Raji (cell line): ENCODE data around the gene MAPKAPK5.
A peak's percentile ranks its signal among the peaks of the same experiment; 100 is the strongest.

ENCODE experiments used
- POLR2A ChIP-seq: IDR thresholded peaks from 2 replicates; pipeline ENCODE4 v1.6.1; 2011; ENCODE audit warnings: low read depth, low read length, control low read depth; ENCODE audit not compliant: insufficient read depth

The MAPKAPK5 gene, protein sequence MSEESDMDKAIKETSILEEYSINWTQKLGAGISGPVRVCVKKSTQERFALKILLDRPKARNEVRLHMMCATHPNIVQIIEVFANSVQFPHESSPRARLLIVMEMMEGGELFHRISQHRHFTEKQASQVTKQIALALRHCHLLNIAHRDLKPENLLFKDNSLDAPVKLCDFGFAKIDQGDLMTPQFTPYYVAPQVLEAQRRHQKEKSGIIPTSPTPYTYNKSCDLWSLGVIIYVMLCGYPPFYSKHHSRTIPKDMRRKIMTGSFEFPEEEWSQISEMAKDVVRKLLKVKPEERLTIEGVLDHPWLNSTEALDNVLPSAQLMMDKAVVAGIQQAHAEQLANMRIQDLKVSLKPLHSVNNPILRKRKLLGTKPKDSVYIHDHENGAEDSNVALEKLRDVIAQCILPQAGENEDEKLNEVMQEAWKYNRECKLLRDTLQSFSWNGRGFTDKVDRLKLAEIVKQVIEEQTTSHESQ

DNA sequence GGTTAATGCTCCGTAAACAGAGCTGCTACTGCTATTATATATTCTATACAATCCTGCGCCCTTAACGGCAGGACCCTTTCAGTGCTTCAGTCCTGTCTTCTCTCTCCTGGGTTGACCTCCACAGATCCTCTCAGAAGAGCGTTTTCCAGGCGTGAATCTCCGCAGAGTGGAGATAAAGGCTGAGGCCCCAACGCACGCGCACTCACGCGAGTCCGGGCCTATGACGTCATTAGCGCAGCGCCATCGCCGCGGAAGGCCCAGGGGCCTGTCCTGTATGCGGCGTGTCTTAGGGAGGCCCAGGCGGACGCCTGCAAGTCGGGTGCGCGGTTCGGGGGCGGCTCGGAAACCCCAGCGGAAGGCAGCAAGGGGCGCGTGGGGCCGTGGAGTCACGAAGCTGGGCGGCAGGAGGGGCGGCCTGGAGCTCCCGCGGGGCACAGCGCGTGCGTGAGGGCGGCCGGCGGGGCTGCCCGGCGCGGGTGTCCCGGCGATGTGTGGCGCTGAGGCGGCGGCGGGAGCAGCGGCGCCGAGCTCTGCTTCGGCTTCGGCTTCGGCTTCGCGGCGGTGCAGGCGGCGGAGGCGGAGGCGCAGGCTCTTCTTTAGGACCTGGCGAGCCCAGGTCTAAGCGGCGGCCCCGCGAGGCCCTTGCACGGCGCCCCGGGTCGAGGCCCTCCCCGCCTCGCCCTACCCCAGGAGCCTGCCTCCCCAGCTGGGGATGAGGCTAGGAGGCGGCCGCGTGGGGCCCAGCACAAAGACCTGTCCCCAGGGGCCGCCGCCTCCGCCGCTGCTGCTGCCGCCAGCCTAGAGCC, at the start of gene MAPKAPK5:
Gene MAPKAPK5, plus strand, starts transcription at position 479 of the 806 bp plus-strand sequence. CDS start 506 bp downstream, outside the sequence.
- TF ChIP-seq POLR2A: peak; percentile 90

DNA sequence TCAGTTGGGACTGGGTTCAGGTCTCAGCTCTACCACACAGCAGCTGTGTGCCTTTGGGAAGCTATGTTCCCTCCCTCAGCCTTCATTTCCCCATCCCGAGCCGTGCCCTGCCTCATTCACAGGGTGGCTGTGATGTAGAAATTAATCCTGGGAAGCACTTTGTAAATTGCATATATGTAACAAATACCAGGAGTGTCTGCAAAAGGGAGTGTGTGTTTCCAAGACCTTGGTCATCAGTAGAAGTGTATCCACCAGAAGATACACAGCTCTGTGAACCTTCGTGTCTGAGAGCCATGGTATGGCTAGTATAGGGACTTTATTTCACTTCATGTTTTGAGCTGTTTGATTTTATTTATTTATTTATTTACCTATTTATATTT, 49.2 kb upstream of the MAPKAPK5 start:
- no peak for TF ChIP-seq POLR2A

DNA sequence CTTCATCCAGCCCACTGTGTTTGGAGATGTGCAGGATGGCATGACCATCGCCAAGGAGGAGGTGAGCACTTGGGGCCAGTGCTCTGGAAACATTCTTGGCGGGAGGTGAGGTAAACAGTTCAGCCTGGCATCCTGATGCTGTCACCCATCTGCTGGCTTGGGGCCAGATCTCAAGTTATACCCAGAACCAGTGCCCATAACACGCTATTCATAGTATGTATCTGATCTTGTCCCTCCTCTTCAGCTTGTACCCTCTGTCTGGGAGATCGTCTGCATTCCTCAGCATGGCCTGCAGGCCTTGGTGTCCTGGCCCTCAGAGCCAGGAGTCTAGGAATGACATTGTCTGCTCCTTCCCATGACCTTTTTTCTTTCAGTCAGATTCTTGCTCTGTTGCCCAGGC, 43.8 kb upstream of the MAPKAPK5 start:
- no peak for TF ChIP-seq POLR2A

DNA sequence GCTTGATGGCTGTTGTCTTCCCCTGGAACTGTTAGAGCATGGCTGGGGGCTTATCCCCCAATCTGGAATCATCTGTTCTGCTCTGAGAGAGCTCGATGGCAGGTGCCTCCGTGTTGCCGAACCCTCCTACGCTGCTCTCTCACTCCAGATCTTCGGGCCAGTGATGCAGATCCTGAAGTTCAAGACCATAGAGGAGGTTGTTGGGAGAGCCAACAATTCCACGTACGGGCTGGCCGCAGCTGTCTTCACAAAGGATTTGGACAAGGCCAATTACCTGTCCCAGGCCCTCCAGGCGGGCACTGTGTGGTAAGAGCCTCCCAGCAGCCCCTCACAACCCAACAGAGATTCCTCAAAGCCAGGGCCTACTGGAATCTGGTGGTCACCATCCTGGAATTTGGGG, 42.3 kb upstream of the MAPKAPK5 start:
- TF ChIP-seq POLR2A: no peak

DNA sequence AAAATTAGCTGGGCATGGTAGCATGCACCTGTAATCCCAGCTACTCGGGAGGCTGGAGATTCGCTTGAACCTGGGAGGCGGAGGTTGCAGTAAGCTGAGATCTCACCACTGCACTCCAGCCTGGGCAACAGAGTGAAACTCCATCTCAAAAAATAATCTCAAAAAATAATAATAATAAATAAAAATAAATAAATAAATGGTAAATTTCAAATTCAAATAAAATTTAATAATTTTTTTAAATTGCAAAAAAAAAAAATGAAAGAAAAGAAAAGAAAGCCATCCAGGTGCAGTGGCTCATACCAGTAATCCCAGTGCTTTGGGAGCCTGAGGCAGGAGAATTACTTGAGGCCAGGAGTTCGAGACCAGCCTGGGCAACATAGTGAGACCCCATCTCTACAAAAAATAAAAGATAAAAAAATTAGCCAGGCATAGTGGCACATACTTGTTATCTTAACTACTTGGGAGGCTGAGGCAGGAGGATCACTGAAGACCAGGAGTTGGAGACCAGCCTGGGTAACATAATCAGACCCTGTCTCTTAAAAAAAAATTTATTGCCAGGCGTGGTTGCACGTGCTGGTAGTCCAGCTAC, 38.9 kb upstream of the MAPKAPK5 start:
- no peak for TF ChIP-seq POLR2A

DNA sequence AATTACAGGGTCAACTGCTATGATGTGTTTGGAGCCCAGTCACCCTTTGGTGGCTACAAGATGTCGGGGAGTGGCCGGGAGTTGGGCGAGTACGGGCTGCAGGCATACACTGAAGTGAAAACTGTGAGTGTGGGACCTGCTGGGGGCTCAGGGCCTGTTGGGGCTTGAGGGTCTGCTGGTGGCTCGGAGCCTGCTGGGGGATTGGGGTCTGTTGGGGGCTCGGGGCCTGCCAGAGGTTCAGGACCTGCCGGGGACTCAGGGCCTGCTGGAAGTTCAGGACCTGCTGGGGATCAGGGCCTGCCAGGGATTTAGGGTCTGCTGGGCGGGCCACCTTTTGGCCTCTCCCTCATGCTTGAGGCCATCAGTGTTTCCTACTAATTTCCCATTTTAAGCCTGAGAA, 38.2 kb upstream of the MAPKAPK5 start:
- TF ChIP-seq POLR2A: no peak

DNA sequence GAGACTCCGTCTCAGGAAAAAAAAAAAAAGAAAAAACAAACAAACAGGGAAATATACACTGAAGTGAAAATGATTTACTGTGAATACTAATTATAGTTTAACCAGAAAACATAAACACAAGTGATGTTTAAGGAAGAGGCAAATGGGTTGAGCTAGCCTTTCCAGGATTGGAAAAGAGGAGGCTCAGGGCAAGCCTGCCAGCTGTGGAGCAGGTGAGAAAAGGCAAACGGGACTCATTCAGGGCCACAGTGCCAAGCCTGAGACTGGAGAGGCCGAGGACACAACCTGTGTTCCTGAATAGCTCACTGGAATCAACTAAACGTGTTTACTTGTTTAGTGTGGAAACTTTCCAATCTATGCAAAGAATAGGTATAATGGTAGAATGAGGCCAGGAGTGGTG, 35.7 kb upstream of the MAPKAPK5 start:
- TF ChIP-seq POLR2A: no peak

DNA sequence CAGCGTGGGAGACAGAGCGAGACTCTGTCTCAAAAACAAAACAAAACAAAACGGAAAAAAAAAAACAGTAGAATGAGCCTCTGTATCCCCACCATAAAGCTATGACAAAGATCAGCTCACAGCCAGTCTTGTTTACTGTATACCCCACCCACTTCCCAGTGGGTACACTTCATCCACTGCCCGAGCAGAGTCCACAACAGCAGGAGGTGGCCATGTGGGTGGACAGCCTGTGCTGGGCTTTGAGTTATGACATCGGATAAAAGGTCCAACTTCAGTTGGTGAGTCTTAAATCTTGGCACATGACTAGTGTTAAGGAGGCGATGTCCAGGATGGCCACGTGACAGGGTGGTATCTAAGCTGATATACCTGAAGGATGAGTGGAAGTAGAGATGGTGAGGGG, 34.8 kb upstream of the MAPKAPK5 start:
- no peak for TF ChIP-seq POLR2A

DNA sequence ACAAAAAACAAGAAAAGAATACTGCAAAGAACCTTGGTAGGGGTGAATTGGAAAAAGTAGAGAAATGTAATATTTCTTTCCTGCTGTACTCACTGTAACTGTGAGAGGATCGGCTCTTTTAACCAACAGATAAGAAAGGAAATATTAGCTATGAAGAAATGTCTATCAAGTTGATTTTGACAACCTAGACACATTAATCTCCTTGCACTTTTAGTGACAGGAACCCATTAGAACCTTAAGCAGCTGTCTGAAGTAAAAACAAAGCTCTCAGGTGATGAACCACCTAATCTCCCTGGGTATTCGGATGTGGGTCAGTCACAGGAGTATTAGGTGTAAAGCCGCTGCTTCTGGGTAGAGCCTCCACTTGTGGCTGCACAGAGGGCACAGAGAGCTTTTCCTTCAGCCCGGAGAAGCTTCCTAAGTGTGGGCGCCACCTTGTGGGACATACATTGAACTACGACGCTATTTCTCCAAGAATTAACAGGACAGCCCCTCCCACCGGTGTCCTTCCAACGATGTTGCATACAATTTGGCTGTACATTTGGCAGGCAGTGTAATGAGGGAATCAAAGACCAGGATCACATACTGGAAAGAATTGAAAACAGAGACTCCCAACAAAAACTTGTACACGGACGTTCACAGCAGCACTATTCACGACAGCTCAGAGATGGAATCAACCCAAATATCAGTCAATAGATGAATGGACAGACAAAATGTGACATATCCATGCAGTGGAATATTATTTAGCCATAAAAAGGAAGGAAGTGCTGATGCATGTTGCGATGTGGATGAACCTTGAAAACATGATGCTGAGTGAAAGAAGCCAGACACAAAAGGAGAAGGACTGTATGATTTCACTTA, 28.9 kb upstream of the MAPKAPK5 start:
- TF ChIP-seq POLR2A: no peak

DNA sequence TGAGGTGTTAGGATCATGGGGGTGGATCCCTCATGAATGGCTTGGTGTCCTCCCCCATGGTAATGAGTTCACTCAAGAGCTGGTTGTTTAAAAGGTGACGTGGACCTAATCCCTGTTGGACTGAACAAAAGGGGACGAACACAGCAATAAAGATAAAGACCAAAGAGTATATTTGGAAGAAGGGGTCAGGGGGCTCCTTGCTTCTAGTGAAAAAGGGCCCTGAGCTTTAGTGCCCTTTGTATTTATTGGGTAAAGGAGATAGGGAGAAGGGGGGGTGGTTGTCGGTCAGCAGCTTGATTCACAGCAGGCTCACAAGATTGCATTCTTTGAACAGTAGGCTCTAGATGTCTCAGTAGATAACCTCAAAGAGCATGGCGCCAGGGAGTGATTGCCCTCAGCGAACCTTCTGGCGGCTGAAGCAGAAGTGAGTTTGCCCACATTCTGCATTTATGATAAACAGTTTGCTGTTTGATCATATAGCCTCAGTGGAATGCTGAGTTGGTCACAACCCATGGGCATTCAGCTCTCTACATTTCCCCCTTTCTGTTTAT, 25.9 kb upstream of the MAPKAPK5 start:
- TF ChIP-seq POLR2A: no peak

DNA sequence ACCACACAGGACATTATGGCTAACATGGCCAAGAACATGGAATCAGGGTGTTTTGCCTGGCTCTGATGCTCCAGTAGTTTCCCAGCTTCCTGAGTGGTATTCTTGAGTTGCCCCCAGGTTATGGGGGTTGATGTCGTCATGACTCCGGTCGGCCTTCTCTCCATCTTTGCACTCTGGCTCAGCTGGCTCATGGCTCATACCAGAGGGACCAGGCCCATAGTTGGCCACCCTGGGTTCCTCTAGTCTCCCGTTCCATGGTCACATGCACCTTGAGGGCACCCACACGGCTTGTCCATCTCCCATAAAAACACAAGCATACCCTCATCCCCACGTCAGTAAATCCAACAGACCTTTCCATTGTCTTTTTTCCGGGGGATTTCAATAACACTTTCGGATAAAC, 23.7 kb upstream of the MAPKAPK5 start:
- no peak for TF ChIP-seq POLR2A

DNA sequence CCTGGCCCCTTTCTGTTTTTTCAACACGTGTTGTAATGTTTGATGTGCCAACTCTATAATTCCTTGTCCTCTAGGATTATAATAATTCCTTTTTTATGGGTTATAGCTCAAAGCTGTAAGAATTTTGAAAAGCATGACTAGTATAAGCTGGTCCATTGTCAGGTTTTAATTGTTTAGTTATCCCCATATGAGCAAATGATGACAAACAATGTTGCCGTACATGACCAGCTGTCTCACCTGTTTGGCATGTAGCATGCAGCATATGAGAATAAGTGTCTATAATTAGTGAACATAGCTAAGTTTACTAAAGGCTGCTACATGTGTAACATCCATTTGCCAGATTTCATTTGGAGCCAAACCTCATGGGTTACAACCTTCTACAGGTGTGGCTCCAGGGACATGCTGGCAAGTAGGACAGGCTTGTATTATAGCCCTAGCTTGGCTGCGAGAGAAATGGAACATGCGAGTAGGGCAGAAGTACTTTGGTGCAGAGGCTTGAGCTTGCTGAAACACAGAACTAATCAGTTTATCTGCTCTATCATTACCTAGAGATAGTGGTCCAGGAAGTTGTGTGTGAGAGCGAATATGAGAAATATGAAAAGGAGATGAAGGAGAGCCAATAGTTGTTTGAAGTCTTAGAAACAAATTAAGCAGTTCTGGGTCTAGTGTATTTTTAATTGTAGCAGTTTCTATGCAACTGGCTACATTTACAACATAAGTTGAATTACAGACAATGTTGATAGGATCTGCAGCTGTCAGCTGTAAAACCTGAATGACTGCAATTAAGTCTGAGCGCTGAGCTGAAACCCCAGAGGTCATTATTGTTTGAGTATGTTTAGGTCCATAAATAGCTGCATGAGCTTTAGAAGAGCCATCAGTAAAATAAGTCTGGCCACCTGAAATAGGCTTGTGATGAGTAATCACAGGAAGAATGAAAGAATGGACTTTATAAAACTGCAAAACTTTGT, 22.6 kb upstream of the MAPKAPK5 start:
- no peak for TF ChIP-seq POLR2A

DNA sequence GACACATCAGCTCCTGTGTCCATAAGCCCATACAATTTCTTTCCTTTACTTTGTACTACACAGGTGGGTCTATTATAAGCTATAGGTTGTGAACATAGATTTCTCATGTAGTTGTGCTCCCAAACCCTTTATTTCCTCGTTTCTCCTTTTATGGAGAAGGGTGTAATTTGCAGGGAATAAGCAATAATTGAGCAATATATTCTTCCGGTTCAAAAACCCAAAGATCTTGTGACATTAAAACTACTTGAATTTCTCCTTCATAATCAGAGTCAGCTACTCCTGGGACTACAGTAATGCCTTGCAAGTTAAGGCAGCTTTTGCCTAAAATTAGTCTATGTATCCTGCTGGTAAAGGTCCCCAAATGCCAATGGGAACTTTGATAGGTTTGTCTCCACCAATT, 19.1 kb upstream of the MAPKAPK5 start:
- TF ChIP-seq POLR2A: no peak
